Endodermal cell (in vitro differentiated cells): ENCODE measurements around the gene TESPA1. TPM values are rescaled to one million over a fixed set of nuclear protein-coding genes. Genes with fewer than 3 reads are reported as not detected.

Source experiments
- DNase-seq: peaks from one replicate; pipeline ENCODE4 v3.0.0-alpha.2; 2017
- H3K27ac ChIP-seq: 2 replicates; pipeline ENCODE4 v1.5.1; 2013; ENCODE audit warnings: mild to moderate bottlenecking, low read depth, low read length, moderate library complexity
- H3K27me3 ChIP-seq: 2 replicates; pipeline ENCODE4 v1.6.1; 2013; ENCODE audit warnings: mild to moderate bottlenecking, low read length, moderate library complexity; ENCODE audit not compliant: insufficient read depth, control insufficient read depth, poor library complexity, severe bottlenecking
- H3K36me3 ChIP-seq: 2 replicates; pipeline ENCODE4 v1.7.0; 2013; ENCODE audit warnings: mild to moderate bottlenecking, low read length, moderate library complexity; ENCODE audit not compliant: control insufficient read depth, insufficient read depth
- H3K4me1 ChIP-seq: one replicate; pipeline ENCODE4 v1.7.0; 2013; ENCODE audit warnings: low read length; ENCODE audit not compliant: control insufficient read depth, insufficient read depth
- H3K4me3 ChIP-seq: 2 replicates; pipeline ENCODE4 v1.5.1; 2013; ENCODE audit warnings: mild to moderate bottlenecking, low read length, moderate library complexity
- H3K9ac ChIP-seq: 2 replicates; pipeline ENCODE4 v1.6.1; 2013; ENCODE audit warnings: mild to moderate bottlenecking, low read length, moderate library complexity; ENCODE audit not compliant: poor library complexity, severe bottlenecking; ENCODE audit errors: extremely low read depth
- H3K9me3 ChIP-seq: 2 replicates; pipeline ENCODE4 v1.6.1; 2013; ENCODE audit warnings: mild to moderate bottlenecking, low read length, moderate library complexity; ENCODE audit not compliant: control insufficient read depth
- H3K27ac Mint-ChIP-seq: 2 replicates; pipeline ENCODE4 v1.8.0; 2020; ENCODE audit warnings: mixed read lengths
- H3K27me3 Mint-ChIP-seq: 2 replicates; pipeline ENCODE4 v1.8.0; 2021; ENCODE audit warnings: mild to moderate bottlenecking, mixed read lengths; ENCODE audit not compliant: insufficient read depth
- H3K36me3 Mint-ChIP-seq: 2 replicates; pipeline ENCODE4 v1.8.0; 2020; ENCODE audit warnings: low read depth, mixed read lengths
- H3K4me1 Mint-ChIP-seq: 2 replicates; pipeline ENCODE4 v1.8.0; 2020; ENCODE audit warnings: mixed read lengths
- H3K4me3 Mint-ChIP-seq: 2 replicates; pipeline ENCODE4 v1.8.0; 2020; ENCODE audit warnings: mild to moderate bottlenecking, moderate library complexity, mixed read lengths
- H3K9me3 Mint-ChIP-seq: 2 replicates; pipeline ENCODE4 v1.8.0; 2020; ENCODE audit warnings: mild to moderate bottlenecking, mixed read lengths
- WGBS, 2 experiments: methylation state at CpG; one replicate each; pipeline versions ENCODE4 v1.1.5 to v1.1.7; 2013; ENCODE audit warnings: missing lambda C conversion rate in 2 of 2, mixed read lengths in 1 of 2; ENCODE audit not compliant: insufficient coverage in 1 of 2, insufficient read length in 1 of 2; 5-methylcytosine and 5-hydroxymethylcytosine counted together
- total RNA-seq, 2 donors: library from RNA; stranded (reverse); fragmentation: NEBNext Ultra II Directional in 1 of 2; extraction: Animal tissue kit (Norgen Biotek cat#: 25700) in 1 of 2; gene quantifications; 2 replicates in 1 of 2; 3 replicates in 1 of 2; pipeline ENCODE4 v1.2.1, GENCODE V29; 2021
- TF ChIP-seq, protein P1 (sequence below): fragments of 200-600 bp; sonication (generic); conservative IDR thresholded peaks from 2 replicates; pipeline ENCODE4 v1.5.0; 2021; ENCODE audit warnings: antibody characterized with exemption, mild to moderate bottlenecking

TESPA1 gene
- total RNA-seq, 2 donors from 2014 or later = not detected

DNA sequence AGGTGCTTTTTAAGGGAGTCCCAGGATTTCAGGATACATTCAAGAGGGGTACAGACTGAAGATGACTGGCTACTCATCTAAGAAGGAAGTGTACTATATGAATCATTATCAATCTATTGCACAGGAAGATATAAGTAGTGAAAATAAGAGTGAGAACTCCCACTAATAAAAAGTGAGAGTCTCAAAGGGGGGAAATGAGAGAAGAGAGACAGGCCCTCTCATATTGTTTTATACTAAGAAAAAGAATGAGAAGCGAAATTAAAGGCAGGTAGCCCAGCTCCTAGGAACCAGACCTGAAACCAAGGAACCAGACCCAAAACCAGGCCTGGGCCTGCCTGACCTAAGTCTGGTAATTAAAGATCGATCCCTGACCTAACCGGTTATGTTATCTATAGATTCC, 54.6 kb downstream of the TESPA1 start:
- H3K27ac Mint-ChIP-seq = no peak overlapping the region
- peaks cover 72% of the 10 kb centered on the region for H3K36me3 Mint-ChIP-seq
- H3K36me3 ChIP-seq = peaks cover 57% of the 10 kb centered on the region
- H3K9ac ChIP-seq = no peak overlapping the region
- peaks cover 8% of the 10 kb centered on the region for H3K4me1 ChIP-seq
- H3K4me1 Mint-ChIP-seq = peaks cover 2% of the 10 kb centered on the region
- peaks cover 69% of the 10 kb centered on the region for H3K9me3 Mint-ChIP-seq
- DNase-seq = no peak
- no peak overlapping the region for H3K27ac ChIP-seq
- TF ChIP-seq, protein P1, sequence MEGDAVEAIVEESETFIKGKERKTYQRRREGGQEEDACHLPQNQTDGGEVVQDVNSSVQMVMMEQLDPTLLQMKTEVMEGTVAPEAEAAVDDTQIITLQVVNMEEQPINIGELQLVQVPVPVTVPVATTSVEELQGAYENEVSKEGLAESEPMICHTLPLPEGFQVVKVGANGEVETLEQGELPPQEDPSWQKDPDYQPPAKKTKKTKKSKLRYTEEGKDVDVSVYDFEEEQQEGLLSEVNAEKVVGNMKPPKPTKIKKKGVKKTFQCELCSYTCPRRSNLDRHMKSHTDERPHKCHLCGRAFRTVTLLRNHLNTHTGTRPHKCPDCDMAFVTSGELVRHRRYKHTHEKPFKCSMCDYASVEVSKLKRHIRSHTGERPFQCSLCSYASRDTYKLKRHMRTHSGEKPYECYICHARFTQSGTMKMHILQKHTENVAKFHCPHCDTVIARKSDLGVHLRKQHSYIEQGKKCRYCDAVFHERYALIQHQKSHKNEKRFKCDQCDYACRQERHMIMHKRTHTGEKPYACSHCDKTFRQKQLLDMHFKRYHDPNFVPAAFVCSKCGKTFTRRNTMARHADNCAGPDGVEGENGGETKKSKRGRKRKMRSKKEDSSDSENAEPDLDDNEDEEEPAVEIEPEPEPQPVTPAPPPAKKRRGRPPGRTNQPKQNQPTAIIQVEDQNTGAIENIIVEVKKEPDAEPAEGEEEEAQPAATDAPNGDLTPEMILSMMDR = no peak
- peak overlapping the region; percentile 60 for H3K4me3 ChIP-seq
- no peaks in the 10 kb centered on the region for H3K27me3 ChIP-seq
- peaks cover 88% of the 10 kb centered on the region for H3K9me3 ChIP-seq
- 84 to 93% methylated on average over 2 to 3 of the region's 3 CpGs for WGBS, 2 experiments
- no peak overlapping the region for H3K4me3 Mint-ChIP-seq
- no peaks in the 10 kb centered on the region for H3K27me3 Mint-ChIP-seq

DNA sequence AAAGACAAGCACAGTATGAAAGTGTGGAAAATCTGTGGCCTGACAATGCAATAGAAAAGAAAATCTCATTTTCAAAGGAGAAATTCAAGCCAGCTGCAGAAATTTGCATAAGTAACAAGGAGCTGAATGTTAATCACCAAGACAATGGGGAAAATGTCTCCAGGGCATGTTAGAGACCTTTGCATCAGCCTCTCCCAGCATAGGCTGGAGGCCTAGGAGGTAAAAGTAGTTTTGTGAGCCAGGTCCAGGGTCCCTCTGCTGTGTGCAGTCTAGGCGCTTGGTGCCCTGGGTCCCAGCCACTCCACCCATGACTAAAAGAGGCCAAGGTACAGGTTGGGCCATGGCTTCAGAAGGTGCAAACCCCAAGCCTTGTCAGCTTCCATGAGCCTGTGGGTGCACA, 58.3 kb downstream of the TESPA1 start:
- H3K27me3 Mint-ChIP-seq = no peaks in the 10 kb centered on the region
- no peak overlapping the region for H3K27ac Mint-ChIP-seq

DNA sequence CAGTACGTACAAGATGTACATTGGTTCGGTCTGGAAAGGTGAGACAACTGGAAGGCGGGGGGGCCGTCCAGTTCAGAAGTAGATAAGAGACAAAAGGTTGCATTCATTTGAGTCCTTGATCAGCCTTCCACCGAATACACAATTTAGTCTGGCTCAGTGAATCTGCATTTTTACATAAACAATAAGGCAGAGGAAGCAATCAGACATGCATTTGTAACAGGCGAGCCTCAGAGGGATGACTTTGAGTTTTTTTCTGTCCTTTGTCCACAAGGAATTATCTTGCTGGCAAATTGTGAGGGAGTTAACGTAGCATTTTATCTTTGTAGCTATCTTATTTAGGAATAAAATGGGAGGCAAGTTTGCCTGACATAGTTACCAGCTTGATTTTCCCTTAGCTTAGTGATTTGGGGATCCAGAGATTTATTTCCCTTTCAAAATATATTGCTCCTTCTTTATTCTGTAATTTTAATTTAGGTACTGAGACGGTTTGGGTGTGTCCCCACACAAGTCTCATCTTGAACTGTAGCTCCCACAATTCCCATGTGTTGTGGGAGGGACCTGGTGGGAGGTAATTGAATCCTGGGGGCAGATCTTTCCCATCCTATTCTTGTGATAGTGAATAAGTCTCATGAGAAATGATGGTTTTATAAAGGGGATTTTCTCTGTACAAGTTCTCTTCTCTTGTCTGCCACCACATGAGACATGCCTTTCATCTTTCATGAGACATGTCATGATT, 59.4 kb downstream of the TESPA1 start:
- Mint-ChIP-seq H3K9me3 (peaks cover 48% of the 10 kb centered on the region), H3K36me3 (peaks cover 42% of the 10 kb centered on the region), H3K27me3 (no peaks in the 10 kb centered on the region), H3K4me3 (no peak overlapping the region), H3K27ac (peak overlapping the region; percentile 30), H3K4me1 (peaks cover 8% of the 10 kb centered on the region)
- no peak for DNase-seq
- H3K27me3 ChIP-seq = no peaks in the 10 kb centered on the region
- H3K36me3 ChIP-seq = peaks cover 24% of the 10 kb centered on the region
- no peak overlapping the region for H3K9ac ChIP-seq
- no peak overlapping the region for H3K27ac ChIP-seq
- no peaks in the 10 kb centered on the region for H3K4me1 ChIP-seq
- H3K4me3 ChIP-seq = peak overlapping the region; percentile 29
- WGBS, 2 experiments = 83 to 95% methylated on average over 6 to 8 of the region's 8 CpGs
- TF ChIP-seq, protein P1 = no peak
- H3K9me3 ChIP-seq = peaks cover 45% of the 10 kb centered on the region

More for the DNA sequence above, 58.3 kb downstream of the TESPA1 start:
- peaks cover 32% of the 10 kb centered on the region for H3K36me3 ChIP-seq
- H3K4me1 Mint-ChIP-seq = peaks cover 7% of the 10 kb centered on the region
- peaks cover 52% of the 10 kb centered on the region for H3K36me3 Mint-ChIP-seq
- H3K9ac ChIP-seq = no peak overlapping the region
- H3K4me3 ChIP-seq = peak overlapping the region; percentile 29
- no peak for DNase-seq
- H3K9me3 Mint-ChIP-seq = peaks cover 59% of the 10 kb centered on the region
- TF ChIP-seq, protein P1 = no peak
- H3K4me1 ChIP-seq = no peaks in the 10 kb centered on the region
- H3K9me3 ChIP-seq = peaks cover 56% of the 10 kb centered on the region
- H3K27me3 ChIP-seq = no peaks in the 10 kb centered on the region
- WGBS, 2 experiments = 100% methylated on average over 1 of the region's 1 CpG
- no peak overlapping the region for H3K4me3 Mint-ChIP-seq
- H3K27ac ChIP-seq = no peak overlapping the region
